CD4-positive, alpha-beta T cell treated with Interleukin-17A for 1 hour (primary cell): ENCODE measurements around the gene FOXP1.

Experiments used
- DNase-seq: peaks from one replicate; pipeline ENCODE4 v3.0.0-alpha.2; 2020

FOXP1 gene

DNA sequence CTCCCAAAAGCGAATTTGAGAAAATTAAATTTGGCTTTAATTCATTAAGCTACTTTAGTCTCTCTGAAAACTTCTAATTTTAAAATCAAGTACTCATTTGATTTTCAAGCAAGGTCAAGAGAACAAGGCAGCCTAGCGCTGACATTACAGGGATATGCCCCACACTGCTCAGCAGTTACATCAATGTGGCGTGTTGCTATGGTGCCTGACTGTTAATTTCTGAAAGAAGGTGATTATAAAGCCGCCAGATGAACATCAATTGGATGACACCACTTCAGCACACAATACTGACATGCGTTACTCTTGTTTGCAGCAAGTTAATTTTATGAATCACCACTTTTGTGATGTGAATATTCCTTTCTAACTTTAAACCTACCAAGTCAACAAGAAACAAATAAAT lies 284.4 kb downstream of the FOXP1 start:
- DNase-seq = peak; percentile 23

DNA sequence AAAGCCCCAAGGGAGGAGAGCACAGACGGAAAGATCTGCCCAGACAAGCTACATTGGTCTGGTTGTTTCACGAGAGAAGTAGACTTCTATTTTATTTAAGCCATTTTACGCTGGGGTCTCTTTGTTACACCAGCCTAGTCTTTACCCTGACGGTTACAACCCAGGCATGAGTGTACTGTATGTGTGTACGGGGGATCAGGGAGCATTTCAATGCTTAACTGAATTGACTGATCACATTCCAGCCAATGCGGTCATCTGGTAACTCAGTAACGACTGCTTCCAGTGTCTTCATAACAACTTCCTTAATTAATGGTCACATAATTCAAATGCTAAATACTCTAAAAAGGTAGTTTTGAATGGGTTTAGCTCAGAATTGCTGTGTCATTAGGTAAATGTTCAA lies 288.6 kb downstream of the FOXP1 start:
- no peak for DNase-seq

DNA sequence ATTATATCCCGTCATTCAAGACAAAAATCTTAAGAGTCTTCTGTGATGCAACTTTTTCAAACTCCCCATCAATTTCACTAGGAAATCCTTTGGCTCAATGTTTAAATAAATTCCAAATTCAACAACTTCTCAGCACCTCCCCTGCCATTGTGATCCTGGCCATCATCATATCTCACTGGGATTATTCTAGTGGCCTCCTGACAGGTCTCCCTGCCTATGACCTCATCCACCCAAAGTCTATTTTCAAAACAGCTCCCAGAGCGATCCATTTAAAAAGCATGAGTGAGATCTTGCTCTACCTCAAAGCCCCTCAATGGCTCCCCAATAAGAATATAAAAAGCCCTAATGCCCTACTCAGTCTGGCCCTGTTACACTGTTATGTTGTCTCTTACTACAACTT lies 293.2 kb downstream of the FOXP1 start:
- DNase-seq = no peak

DNA sequence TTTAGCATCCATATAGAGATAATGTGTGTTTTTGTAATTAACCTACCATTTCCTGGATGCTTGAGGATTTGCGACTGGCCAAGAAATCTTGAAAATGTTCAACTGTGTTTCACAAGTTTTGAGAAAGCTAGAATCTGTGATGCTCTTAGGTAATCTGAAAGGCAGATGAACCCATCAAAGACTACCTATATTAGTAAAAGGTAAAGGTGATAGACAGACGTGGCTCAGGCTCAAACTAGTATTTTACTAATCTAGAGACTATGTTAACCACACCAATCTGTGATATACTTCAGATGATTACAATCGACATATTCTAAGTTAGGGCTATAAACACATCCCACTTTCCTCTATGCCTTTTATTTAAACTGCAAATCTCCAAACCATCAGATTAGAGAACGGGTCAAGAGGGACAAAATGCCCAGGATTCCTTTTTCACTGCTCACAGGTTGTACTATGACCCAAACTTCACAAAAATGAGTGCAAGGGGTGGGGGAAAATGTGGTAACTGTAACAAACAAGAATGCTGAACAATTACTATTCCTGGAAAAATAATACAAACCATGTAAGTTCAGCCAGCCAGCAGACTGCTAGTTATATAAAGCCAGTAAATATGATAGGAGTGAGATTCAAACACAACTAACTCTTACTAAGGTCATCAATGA lies 295.1 kb downstream of the FOXP1 start:
- no peak for DNase-seq

GRCh38 chr3:71285086-71285485 lies 298.4 kb downstream of the FOXP1 start:
- no peak for DNase-seq

DNA sequence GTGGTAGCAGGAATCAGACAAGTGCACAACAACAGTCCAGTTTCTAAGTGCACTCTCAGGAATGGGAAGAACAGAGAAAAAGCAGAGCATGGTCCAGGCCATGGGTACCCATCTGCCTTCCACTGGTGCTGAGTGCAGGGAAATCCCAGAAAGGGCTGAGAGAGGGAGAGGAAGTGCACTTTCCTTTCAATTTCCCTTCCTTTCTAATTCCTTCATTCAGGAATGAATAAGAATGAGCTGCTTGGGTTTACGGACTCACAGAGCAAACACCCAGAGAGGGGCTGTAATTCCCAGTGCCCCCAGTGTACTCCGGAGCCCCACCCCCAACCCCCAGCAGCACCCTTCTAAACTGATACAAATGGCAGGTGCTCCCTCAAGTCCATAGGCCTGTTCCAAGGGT lies 300.6 kb downstream of the FOXP1 start:
- no peak for DNase-seq

- no peak for DNase-seq
These were observed 302.2 kb downstream of the FOXP1 start for GRCh38 chr3:71281280-71281679.

DNA sequence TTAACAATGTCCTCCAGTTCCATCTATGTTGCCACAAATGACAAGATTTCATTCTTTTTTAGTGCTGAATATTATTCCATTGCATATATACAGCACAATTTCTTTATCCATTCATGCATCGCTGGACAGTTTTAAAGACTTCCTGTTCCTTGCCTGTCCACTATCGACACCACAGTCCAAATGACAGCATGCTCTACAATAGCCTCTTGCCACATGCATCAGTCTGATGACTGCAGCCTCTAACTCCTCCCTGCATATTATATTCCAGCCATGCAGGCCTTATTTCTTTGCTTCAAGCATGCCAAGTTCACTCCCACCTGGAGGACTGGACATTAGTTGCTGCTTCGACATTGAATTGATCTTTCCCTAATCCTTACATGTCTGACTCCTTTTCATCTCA lies 306.2 kb downstream of the FOXP1 start:
- no peak for DNase-seq

DNA sequence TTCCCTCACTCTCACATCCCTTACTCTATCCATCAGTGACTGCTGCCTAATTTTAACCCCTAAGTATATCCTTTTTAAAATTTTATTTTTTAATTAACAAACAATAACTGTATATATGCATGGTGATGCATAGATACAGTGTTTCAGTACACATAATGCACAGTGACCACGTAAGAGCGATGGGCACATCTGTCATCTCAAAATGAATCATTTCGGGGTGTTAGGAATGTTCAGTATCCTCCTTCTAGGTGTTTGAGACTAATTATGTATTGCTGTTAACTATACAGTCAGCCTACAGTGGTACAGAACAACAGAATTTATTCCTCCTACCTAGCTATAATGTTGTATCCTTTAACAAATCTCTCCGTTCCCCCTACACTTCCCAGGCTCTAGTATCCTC lies 307.0 kb downstream of the FOXP1 start:
- no peak for DNase-seq

- DNase-seq = no peak
These were observed 310.1 kb downstream of the FOXP1 start for GRCh38 chr3:71273453-71273852.

DNA sequence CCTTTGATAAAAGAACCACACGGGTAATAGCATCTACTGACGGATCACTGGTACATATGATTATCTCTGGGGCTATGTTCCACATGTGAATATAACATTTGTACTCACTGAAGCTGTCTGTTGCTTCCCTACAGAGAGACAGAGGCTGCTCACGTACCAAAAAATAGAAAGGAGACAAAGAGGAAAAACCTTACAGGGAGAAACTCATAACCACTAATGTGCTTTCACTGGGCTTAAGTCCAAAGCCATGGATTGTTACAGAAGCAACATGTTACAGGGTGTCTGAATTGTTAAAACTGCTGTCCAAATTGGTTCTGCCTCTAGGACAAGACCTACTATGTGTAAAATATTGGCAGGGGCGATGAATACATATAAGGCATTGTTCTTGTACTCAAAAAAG lies 311.9 kb downstream of the FOXP1 start:
- no peak for DNase-seq

GRCh38 chr3:71269906-71270305 lies 313.6 kb downstream of the FOXP1 start:
- DNase-seq = no peak

GRCh38 chr3:71268462-71268999 lies 315.0 kb downstream of the FOXP1 start:
- DNase-seq = no peak

- DNase-seq = no peak
These were observed 316.7 kb downstream of the FOXP1 start for GRCh38 chr3:71266875-71267274.

DNA sequence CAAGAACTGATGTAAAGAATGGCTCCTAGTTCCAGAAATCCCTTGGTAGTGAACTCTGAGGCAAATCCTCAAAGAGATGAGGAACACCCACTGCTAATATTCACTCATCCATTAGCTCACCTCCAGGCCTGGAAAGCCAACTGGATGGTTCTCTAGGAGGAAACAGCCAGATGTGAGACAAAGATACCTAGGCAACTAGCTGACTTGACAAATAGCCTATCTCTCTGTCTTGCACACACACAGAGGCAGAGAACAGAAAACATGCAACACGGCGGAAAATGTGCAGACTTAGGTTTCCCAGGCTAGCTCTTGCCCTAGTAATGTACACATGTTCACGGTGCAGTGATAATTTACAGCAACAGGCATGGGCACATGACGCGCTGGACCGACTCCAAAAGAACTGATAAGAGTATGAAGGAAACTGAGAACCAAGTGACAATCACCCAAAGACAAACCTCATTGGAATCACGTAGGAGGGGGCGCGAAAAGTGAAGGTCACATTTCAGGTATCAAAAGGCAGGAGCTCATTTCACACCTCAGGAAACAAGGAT lies 318.1 kb downstream of the FOXP1 start:
- DNase-seq = no peak

GRCh38 chr3:71264840-71265239 lies 318.7 kb downstream of the FOXP1 start:
- DNase-seq = no peak

GRCh38 chr3:71262364-71263265 lies 320.9 kb downstream of the FOXP1 start:
- DNase-seq = no peak

GRCh38 chr3:71260782-71261181 lies 322.7 kb downstream of the FOXP1 start:
- no peak for DNase-seq

- no peak for DNase-seq
These were observed 325.0 kb downstream of the FOXP1 start for GRCh38 chr3:71258526-71258925.

DNA sequence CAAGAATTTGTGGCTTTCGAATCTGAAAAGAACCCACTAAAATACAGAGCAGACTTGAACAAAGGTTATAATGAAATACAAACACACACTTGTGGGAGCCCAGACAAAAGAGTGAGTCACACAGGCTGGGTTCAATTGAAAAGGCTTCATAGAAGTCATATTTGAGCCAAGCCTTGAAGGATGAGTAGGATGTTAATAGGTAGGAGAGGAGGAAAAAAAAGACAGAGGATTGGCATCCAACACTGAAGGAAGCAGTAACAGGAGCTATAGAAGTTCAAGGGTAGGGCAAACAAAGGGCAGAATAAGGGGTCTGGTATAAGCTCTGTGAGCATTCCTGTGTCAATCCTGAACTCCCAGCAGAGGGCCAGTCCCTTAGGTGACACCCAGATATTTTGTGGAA lies 325.4 kb downstream of the FOXP1 start:
- no peak for DNase-seq

GRCh38 chr3:71255498-71255897 lies 328.0 kb downstream of the FOXP1 start:
- no peak for DNase-seq

DNA sequence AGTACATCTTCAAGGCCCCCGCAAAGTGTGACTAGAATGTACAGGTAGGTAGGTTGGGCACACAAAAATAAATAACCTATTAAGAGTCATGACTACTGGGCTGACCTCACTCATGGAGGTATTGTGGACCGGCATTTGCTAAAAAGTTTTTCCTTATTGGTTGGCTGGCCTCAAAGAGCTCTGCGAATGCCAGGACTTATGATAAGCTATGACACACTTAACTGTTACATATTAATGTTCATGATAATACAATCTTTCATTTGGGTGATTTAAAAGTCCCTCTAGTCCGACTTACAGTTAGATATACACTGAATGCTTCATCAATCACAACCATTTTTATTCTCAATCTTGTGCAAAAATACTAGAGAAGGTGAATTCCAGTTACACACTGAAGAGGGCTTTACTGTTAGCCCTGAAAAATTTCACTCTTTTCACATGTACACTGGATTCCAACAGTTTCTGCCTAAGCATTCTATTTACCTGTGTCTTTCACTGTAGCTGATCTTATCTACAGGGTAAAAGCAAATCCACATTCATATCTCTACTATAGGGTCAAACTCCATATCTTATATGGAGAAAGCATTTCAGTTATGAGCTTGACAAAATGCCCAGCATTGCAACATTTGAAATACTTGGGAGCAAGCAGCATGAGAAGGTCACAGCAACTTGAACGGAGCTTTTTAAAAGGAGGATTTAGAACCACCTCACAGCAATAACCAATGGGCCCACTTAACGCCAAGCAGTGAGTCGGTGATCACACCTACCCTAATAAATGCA lies 329.1 kb downstream of the FOXP1 start:
- no peak for DNase-seq

GRCh38 chr3:71253169-71253568 lies 330.4 kb downstream of the FOXP1 start:
- no peak for DNase-seq
